Umbilical cord (tissue), 2 donors: Measurements from ENCODE around the gene PSMA5. TPM values are rescaled to one million over a fixed set of nuclear protein-coding genes. Genes with fewer than 3 reads are reported as not detected.
"Not testable (repeated sequence)": the region's sequence is repeated elsewhere in the genome, so short reads cannot be mapped to it uniquely, and the experiment has no call there.

Source experiments
- DNase-seq: peaks from one replicate; pipeline ENCODE4 v3.0.0-alpha.2; 2015; ENCODE audit warnings: low spot score
- total RNA-seq: library from RNA; depleted of rRNA; stranded (reverse); fragments of >200 nt; gene quantifications from one replicate; pipeline ENCODE4 v1.2.3, GENCODE V29; 2014; ENCODE audit warnings: low replicate concordance; ENCODE audit not compliant: insufficient read depth

PSMA5 gene
- total RNA-seq, result 23.1 TPM

GRCh38 chr1:109426281-109427170, at the start of gene PSMA5:
TSS of gene PSMA5 (minus strand) at chr1:109426448. CDS start at chr1:109426330, 118 bp downstream.
- DNase-seq, result peak; percentile 99

DNA sequence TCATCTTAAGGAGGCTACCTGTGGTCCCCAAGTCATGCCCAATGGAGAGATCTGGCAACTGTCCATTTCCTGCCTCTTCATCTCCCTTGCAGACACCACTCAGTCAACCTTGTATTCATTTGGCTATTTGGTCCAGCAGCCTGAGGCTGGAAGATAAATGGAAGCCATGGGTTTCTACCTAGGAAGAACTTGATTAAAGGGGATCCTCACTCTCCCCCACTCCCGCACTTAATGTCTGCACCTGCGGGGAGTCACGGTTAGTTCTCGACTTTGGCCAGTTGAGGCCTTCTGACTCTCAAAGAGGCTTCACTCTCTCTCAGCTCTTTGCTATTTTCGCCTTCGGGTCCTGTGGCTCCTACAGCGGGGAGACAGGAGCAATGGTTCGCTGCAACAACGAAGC, 49.0 kb upstream of the PSMA5 start:
- no peak for DNase-seq

DNA sequence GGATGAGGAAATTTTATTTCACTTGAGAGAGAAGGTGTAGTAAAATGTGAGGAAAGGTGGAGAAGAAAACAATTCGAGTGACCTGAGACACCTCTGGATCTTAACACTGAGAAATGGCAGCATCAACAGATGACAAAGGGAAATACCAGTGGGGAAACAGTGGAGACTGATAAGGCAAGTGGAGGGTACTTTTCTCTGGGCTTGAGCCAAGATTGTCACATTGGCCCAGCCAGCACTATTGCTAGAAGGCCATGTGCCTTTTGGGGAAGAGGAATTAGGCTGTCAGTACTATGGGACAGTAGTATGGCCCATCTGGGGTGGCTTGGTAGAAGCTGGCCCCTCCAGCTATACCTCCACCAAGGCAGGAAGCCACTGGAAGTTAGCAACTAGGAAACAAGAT, 48.4 kb upstream of the PSMA5 start:
- no peak for DNase-seq

GRCh38 chr1:109473284-109474057, 47.2 kb upstream of the PSMA5 start:
- not testable (repeated sequence) for DNase-seq

DNA sequence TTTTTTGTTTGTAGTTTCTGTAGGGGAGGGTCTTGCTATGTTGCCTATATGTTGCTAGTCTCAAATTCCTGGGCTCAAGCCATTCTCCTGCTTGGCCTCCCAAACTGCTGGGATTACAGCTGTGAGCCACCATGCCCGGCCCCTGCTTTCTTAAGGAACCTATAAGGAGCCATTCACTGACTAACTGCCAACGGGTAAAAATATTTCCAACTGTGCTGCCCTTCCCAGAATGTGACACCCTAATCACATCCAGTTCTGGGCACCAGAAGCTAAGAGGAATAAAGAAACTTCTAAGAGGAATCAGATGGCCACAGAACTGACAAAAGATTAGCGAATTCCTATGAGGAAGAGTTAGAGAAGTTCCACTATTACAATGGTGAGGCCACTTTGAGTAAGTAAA, 46.5 kb upstream of the PSMA5 start:
- no peak for DNase-seq

- no peak for DNase-seq
Measured at GRCh38 chr1:109470245-109470644, 44.0 kb upstream of the PSMA5 start.

- no peak for DNase-seq
Measured at GRCh38 chr1:109468903-109469302, 42.7 kb upstream of the PSMA5 start.

DNA sequence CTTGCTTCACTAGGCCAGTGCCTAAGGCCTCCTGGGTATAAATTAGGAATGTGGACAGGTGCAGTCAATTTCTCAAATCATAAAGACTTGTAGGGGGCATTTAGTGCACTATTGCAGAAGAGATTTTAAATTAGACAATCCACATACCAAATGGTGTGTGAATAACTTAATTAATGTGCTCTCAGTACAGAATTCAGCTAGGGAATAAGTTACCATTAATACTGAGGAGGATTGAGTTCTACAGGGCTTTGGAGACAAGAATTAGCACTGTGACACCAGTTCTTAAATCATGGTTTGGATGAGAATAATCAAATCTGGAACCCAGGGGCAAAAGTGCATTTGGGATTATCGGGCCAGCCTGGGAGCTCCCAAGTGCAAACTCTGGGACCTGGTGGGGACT, 41.8 kb upstream of the PSMA5 start:
- DNase-seq, result no peak

GRCh38 chr1:109467301-109467777, 41.1 kb upstream of the PSMA5 start:
- DNase-seq, result no peak

GRCh38 chr1:109466452-109467300, 40.4 kb upstream of the PSMA5 start, which contains the start of gene SYPL2:
TSS of gene SYPL2 (plus strand) at chr1:109466546. CDS start at chr1:109466844, 298 bp downstream.
- peak; percentile 28 for DNase-seq

- DNase-seq, result no peak
Measured at GRCh38 chr1:109466125-109466451, 39.8 kb upstream of the PSMA5 start.

DNA sequence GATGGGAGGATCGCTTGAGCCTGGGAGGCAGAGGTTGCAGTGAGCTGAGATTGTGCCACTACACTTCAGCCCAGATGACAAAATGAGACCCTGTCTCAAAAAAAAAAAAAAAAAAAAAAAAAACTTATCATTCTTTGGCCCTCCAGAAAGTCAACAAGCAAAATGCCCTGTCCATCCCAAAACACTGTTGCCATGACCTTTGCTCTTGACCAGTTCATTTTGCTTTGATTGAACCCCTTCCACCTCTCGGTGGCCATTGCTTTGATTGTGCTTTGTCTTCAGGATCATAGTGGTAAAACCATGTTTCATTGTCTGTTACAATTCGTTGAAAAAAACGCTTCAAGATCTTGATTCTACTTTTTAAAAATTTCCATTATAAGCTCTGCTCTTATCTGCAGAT, 31.6 kb upstream of the PSMA5 start:
- no peak for DNase-seq

DNA sequence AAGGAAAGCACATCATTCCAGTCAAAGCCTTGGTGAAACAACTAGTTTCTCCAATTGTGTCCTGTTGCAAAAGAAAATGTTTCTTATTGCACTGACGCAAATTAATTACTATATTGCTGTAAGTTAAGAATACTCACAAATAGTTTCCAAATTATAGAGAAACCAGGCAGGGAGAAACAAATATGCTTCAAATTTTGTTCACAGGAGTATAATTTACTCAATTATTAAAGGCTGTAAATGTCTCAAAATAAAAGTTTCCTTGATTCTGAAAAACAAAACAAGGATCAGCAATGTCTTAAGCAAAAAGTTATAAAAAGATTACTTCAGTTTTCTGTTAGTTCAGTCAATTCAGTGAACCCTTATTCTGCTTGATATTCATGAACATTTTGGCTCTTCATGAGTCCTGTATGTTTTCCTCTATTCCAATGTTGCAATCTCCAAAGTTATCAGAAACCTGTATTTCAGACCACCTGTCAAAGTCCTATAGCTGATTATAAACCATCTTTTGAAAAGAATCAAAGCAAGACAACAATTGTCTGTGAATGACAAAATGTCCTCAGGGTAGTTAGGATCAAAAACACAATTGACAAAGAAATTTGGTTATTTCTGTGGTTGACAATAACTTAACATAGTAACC, 28.4 kb upstream of the PSMA5 start:
- DNase-seq, result no peak

DNA sequence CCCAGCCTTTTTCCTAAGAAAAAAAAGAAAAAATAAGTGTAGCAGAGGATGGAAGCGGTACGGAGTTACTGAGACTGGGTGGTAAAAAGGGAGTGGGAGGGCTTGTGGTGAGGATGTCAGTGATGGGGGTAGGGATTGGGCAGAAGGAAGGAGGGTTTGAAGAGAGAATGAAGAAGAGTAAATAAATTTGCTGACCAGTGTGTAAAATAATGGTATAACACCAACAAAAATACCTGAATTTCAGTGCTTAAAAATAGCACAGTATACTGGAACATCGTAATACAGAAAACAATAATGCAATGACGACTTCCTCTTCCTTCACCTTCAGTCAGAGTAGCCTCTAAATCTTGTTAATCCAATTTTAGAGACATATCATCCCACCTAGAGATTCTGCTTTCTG, 21.3 kb upstream of the PSMA5 start:
- DNase-seq, result no peak

GRCh38 chr1:109445949-109446695, 19.9 kb upstream of the PSMA5 start:
- peak; percentile 74 for DNase-seq

DNA sequence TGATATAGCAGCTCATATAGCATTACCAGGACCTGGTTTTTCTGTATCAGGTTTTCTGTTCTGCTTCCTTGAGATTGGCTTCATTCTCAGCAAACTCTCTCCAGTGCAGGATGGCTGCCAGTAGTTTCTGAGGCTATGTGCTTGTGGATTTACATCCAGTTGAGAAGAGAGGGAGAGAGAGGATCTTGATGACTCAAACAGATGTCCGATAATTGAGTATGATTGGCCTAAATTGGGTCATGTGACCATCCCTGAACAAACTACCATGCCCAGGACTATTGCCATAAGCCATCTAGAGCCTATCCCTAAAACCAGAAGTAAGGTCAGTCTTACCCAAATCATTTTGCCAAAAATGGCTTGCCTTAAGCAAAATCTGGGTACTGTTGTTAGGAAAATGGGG, 18.1 kb upstream of the PSMA5 start:
- peak; percentile 40 for DNase-seq

DNA sequence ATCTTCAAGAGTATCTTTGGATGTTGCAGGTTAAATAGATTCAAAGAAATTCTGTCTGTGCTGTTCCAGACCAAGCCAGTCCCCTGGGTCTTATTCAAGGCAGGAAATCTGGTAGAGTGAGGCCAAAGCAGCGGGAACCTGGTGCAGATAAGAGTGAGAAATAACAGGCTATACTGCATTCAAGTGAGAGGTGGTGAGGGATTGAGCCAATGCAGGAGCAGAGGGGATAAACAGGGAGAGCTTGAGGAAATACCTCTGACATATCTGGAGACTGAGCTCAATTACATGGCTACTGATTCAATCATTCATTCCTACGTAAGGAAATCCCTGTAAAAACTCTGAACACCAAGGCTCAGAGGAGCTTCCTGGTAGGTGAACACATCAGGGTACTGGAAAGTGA, 17.2 kb upstream of the PSMA5 start:
- DNase-seq, result peak; percentile 69

GRCh38 chr1:109441069-109441468, 14.8 kb upstream of the PSMA5 start:
- DNase-seq, result no peak

- peak; percentile 21 for DNase-seq
Measured at GRCh38 chr1:109438798-109439297, 12.6 kb upstream of the PSMA5 start.

DNA sequence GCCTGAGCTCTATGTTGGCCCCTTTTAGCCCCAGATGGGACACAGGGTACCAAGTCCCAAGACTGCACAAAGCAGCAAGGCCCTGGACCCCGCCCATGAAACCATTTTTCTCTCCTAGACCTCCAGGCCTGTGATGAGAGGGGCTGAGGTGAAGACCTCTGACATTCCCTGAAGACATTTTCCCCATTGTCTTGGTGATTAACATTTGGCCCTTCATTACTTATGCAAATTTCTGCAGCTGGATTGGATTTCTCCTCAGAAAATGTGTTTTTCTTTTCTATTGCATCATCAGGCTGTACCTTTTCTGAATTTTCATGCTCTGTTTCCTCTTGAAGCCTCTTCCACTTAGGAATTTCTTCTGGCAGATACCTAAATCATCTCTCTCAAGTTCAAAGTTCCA, 8.2 kb upstream of the PSMA5 start:
- no peak for DNase-seq
